IPS-20b (cell line): ENCODE results near the gene KIR3DL3.
"Not testable (repeated sequence)": the region's sequence is repeated elsewhere in the genome, so short reads cannot be mapped to it uniquely, and the experiment has no call there.

ENCODE experiments used
- H3K27ac ChIP-seq: one replicate; pipeline ENCODE4 v1.5.1; 2013; ENCODE audit warnings: low read length
- H3K27me3 ChIP-seq: 2 replicates; pipeline ENCODE4 v1.6.1; 2013; ENCODE audit warnings: mild to moderate bottlenecking, low read length, inconsistent platforms; ENCODE audit not compliant: insufficient read depth
- H3K36me3 ChIP-seq: 2 replicates; pipeline ENCODE4 v1.6.1; 2013; ENCODE audit warnings: low read depth, mild to moderate bottlenecking, inconsistent platforms, low read length, moderate library complexity; ENCODE audit not compliant: insufficient read depth
- H3K4me1 ChIP-seq: 2 replicates; pipeline ENCODE4 v1.6.1; 2013; ENCODE audit warnings: mild to moderate bottlenecking, control low read depth, inconsistent platforms, low read length, moderate library complexity; ENCODE audit not compliant: insufficient read depth
- H3K4me3 ChIP-seq: 2 replicates; pipeline ENCODE4 v1.5.1; 2013; ENCODE audit warnings: mild to moderate bottlenecking, low read length, inconsistent platforms
- H3K9ac ChIP-seq: 2 replicates; pipeline ENCODE4 v1.6.1; 2013; ENCODE audit warnings: low read depth, mild to moderate bottlenecking, inconsistent platforms, low read length, moderate library complexity
- H3K9me3 ChIP-seq: 2 replicates; pipeline ENCODE4 v1.6.1; 2013; ENCODE audit warnings: mild to moderate bottlenecking, low read depth, low read length, inconsistent platforms; ENCODE audit not compliant: insufficient read depth

The KIR3DL3 gene

GRCh38 chr19:54704928-54705327 lies 19.3 kb upstream of the KIR3DL3 start:
- H3K9ac ChIP-seq: no peak overlapping the region
- H3K27ac ChIP-seq: no peak overlapping the region
- peaks cover 85% of the 10 kb centered on the region for H3K9me3 ChIP-seq
- H3K4me1 ChIP-seq: no peaks in the 10 kb centered on the region
- H3K4me3 ChIP-seq: no peak overlapping the region; the same call in 1 of the 2 replicates
- H3K36me3 ChIP-seq: no peaks in the 10 kb centered on the region
- no peaks in the 10 kb centered on the region for H3K27me3 ChIP-seq

- Histone ChIP-seq H3K36me3 (no peaks in the 10 kb centered on the region), H3K27me3 (no peaks in the 10 kb centered on the region), H3K4me3 (no peak overlapping the region), H3K4me1 (no peaks in the 10 kb centered on the region), H3K9ac (no peak overlapping the region), H3K27ac (no peak overlapping the region), H3K9me3 (peaks cover 71% of the 10 kb centered on the region)
Observed at GRCh38 chr19:54707962-54708361, 16.3 kb upstream of the KIR3DL3 start.

GRCh38 chr19:54708781-54709180 lies 15.5 kb upstream of the KIR3DL3 start:
- Histone ChIP-seq H3K27me3 (no peaks in the 10 kb centered on the region), H3K36me3 (no peaks in the 10 kb centered on the region), H3K9me3 (peaks cover 70% of the 10 kb centered on the region), H3K4me1 (no peaks in the 10 kb centered on the region), H3K27ac (no peak overlapping the region), H3K4me3 (no peak overlapping the region), H3K9ac (no peak overlapping the region)

- H3K9me3 ChIP-seq: peaks cover 69% of the 10 kb centered on the region
- H3K36me3 ChIP-seq: no peaks in the 10 kb centered on the region
- H3K4me1 ChIP-seq: no peaks in the 10 kb centered on the region
- no peak overlapping the region for H3K27ac ChIP-seq
- H3K27me3 ChIP-seq: no peaks in the 10 kb centered on the region
- H3K4me3 ChIP-seq: no peak overlapping the region
- no peak overlapping the region for H3K9ac ChIP-seq
Observed at GRCh38 chr19:54709212-54709948, 14.9 kb upstream of the KIR3DL3 start.

GRCh38 chr19:54709956-54710355 lies 14.3 kb upstream of the KIR3DL3 start:
- not testable (repeated sequence) for H3K27me3 ChIP-seq, H3K27ac ChIP-seq
- H3K9me3 ChIP-seq: peaks cover 69% of the 10 kb centered on the region

GRCh38 chr19:54724644-54725043 lies 402 bp downstream of the KIR3DL3 start:
- Histone ChIP-seq H3K9me3 (peaks cover 98% of the 10 kb centered on the region), H3K27me3 (no peaks in the 10 kb centered on the region), H3K9ac (no peak overlapping the region), H3K36me3 (no peaks in the 10 kb centered on the region), H3K4me3 (no peak overlapping the region), H3K27ac (no peak overlapping the region), H3K4me1 (no peaks in the 10 kb centered on the region)

More at GRCh38 chr19:54709956-54710355, 14.3 kb upstream of the KIR3DL3 start:
- H3K9ac ChIP-seq, H3K36me3 ChIP-seq, H3K4me3 ChIP-seq, H3K4me1 ChIP-seq: not testable (repeated sequence)

- H3K4me3 ChIP-seq: no peak overlapping the region
- H3K9ac ChIP-seq: no peak overlapping the region
- H3K4me1 ChIP-seq: no peaks in the 10 kb centered on the region
- H3K9me3 ChIP-seq: peaks cover 93% of the 10 kb centered on the region
- H3K27ac ChIP-seq: no peak overlapping the region
- no peaks in the 10 kb centered on the region for H3K27me3 ChIP-seq
- H3K36me3 ChIP-seq: no peaks in the 10 kb centered on the region
Observed at GRCh38 chr19:54725321-54725720, 1.1 kb downstream of the KIR3DL3 start.

GRCh38 chr19:54727562-54727961 lies 3.3 kb downstream of the KIR3DL3 start:
- H3K27ac ChIP-seq: no peak overlapping the region
- no peak overlapping the region for H3K9ac ChIP-seq
- H3K36me3 ChIP-seq: no peaks in the 10 kb centered on the region
- no peaks in the 10 kb centered on the region for H3K27me3 ChIP-seq
- peaks cover 93% of the 10 kb centered on the region for H3K9me3 ChIP-seq
- no peaks in the 10 kb centered on the region for H3K4me1 ChIP-seq
- H3K4me3 ChIP-seq: no peak overlapping the region

GRCh38 chr19:54728167-54728566 lies 3.9 kb downstream of the KIR3DL3 start:
- peaks cover 91% of the 10 kb centered on the region for H3K9me3 ChIP-seq

GRCh38 chr19:54729416-54730188 lies 5.4 kb downstream of the KIR3DL3 start:
- no peak overlapping the region for H3K27ac ChIP-seq
- no peak overlapping the region for H3K9ac ChIP-seq
- H3K4me1 ChIP-seq: no peaks in the 10 kb centered on the region
- peaks cover 90% of the 10 kb centered on the region for H3K9me3 ChIP-seq
- H3K27me3 ChIP-seq: no peaks in the 10 kb centered on the region
- H3K4me3 ChIP-seq: no peak overlapping the region
- no peaks in the 10 kb centered on the region for H3K36me3 ChIP-seq

More at GRCh38 chr19:54728167-54728566, 3.9 kb downstream of the KIR3DL3 start:
- Histone ChIP-seq H3K4me3 (no peak overlapping the region), H3K27ac (no peak overlapping the region), H3K27me3 (no peaks in the 10 kb centered on the region), H3K36me3 (no peaks in the 10 kb centered on the region), H3K9ac (no peak overlapping the region), H3K4me1 (no peaks in the 10 kb centered on the region)

- no peak overlapping the region for H3K9ac ChIP-seq
- no peaks in the 10 kb centered on the region for H3K36me3 ChIP-seq
- H3K27ac ChIP-seq: no peak overlapping the region
- no peaks in the 10 kb centered on the region for H3K27me3 ChIP-seq
- H3K9me3 ChIP-seq: peaks cover 83% of the 10 kb centered on the region
- no peak overlapping the region for H3K4me3 ChIP-seq
- H3K4me1 ChIP-seq: no peaks in the 10 kb centered on the region
Observed at GRCh38 chr19:54731191-54731590, 6.9 kb downstream of the KIR3DL3 start.

- H3K27ac ChIP-seq, H3K9ac ChIP-seq, H3K4me1 ChIP-seq, H3K27me3 ChIP-seq, H3K4me3 ChIP-seq, H3K36me3 ChIP-seq: not testable (repeated sequence)
- H3K9me3 ChIP-seq: peaks cover 67% of the 10 kb centered on the region
Observed at GRCh38 chr19:54738306-54738705, 14.1 kb downstream of the KIR3DL3 start, which contains the start of gene KIR2DL3. Gene KIR2DL3, plus strand, starts transcription at chr19:54738513. Its CDS starts 33 bp downstream, at chr19:54738546.
